Neural crest cell (in vitro differentiated cells): ENCODE measurements around the gene RAD18. TPM values are rescaled to one million over a fixed set of nuclear protein-coding genes. Genes with fewer than 3 reads are reported as not detected.

Experiments
- DNase-seq: peaks from one replicate; pipeline ENCODE4 v3.0.0; 2021; ENCODE audit warnings: low read depth, mixed read lengths, low spot score
- H3K27ac Mint-ChIP-seq: one replicate; pipeline ENCODE4 v1.8.0; 2021; ENCODE audit warnings: mild to moderate bottlenecking, mixed read lengths; ENCODE audit not compliant: unreplicated experiment
- H3K27me3 Mint-ChIP-seq: 2 replicates; pipeline ENCODE4 v1.8.0; 2021; ENCODE audit warnings: low read depth, mild to moderate bottlenecking, mixed read lengths
- H3K36me3 Mint-ChIP-seq: 2 replicates; pipeline ENCODE4 v1.8.0; 2021; ENCODE audit warnings: low read depth, mild to moderate bottlenecking, mixed read lengths
- H3K4me1 Mint-ChIP-seq: 2 replicates; pipeline ENCODE4 v1.8.0; 2021; ENCODE audit warnings: mixed read lengths
- H3K4me3 Mint-ChIP-seq: one replicate; pipeline ENCODE4 v1.8.0; 2021; ENCODE audit warnings: mild to moderate bottlenecking, mixed read lengths
- H3K9me3 Mint-ChIP-seq: 2 replicates; pipeline ENCODE4 v1.8.0; 2021; ENCODE audit warnings: mixed read lengths
- CTCF ChIP-seq: fragments of 200-600 bp; sonication (generic); conservative IDR thresholded peaks from 2 replicates; pipeline ENCODE4 v1.5.0; 2021; ENCODE audit warnings: antibody characterized with exemption, mild to moderate bottlenecking
- total RNA-seq: library from RNA; stranded (reverse); gene quantifications from 2 replicates; pipeline ENCODE4 v1.2.1, GENCODE V29; 2021

Gene RAD18
- total RNA-seq, 1 donor from 2014 or later: 36.3 TPM

DNA sequence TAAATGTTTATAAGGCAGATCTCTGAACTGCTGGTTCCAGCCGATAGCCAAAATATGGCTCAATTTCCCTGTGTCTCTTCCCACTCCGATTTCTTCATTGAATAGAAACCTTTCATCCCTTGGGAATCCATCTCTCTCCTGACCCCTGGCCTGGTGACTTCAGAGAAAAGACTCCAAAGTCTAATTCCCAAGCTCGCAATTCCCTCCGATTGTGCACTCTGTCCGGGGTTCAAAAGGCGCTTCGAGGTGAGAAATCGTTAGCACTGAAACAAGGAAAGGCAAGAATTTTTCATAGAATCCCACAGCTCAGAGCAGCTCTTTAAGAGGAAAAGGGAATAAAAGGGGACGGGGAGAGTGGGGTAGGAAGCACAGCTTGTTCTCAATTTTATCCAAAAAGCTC, 18.4 kb upstream of the RAD18 start:
- Mint-ChIP-seq H3K27me3 (peaks cover 2% of the 10 kb centered on the region), H3K36me3 (peaks cover 5% of the 10 kb centered on the region), H3K9me3 (peaks cover 6% of the 10 kb centered on the region), H3K27ac (peak overlapping the region; percentile 83), H3K4me3 (peak overlapping the region; percentile 52), H3K4me1 (peaks cover 41% of the 10 kb centered on the region)
- no peak for TF ChIP-seq CTCF
- no peak for DNase-seq

DNA sequence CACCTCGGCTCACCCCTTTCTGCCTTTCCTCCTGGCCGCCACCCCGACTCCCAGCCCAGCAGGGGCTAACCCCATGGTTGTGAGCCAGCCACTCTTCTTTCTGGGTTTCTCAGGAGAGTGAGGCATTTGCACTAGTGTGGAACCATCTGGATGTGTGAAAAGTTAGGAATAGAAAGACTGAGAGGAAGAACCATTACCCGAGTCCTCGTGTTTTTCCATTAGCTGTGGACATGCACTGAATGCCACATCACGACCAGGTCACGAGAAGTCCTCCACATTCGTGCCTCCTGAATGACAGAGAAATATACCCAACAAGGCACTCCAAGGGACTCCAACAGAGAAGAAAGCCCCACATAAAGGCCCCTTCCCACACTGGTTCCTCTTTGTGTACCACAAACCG, 18.0 kb upstream of the RAD18 start:
- peaks cover 5% of the 10 kb centered on the region for H3K36me3 Mint-ChIP-seq
- H3K9me3 Mint-ChIP-seq: peaks cover 6% of the 10 kb centered on the region
- peaks cover 41% of the 10 kb centered on the region for H3K4me1 Mint-ChIP-seq
- peak overlapping the region; percentile 83 for H3K27ac Mint-ChIP-seq
- TF ChIP-seq CTCF: no peak
- no peak overlapping the region for H3K4me3 Mint-ChIP-seq
- H3K27me3 Mint-ChIP-seq: peaks cover 2% of the 10 kb centered on the region
- no peak for DNase-seq

GRCh38 chr3:8980756-8981257, 17.5 kb upstream of the RAD18 start:
- Mint-ChIP-seq H3K36me3 (peaks cover 5% of the 10 kb centered on the region), H3K27ac (no peak overlapping the region), H3K4me1 (peaks cover 43% of the 10 kb centered on the region)

GRCh38 chr3:8979262-8979661, 16.0 kb upstream of the RAD18 start:
- DNase-seq: no peak
- peaks cover 55% of the 10 kb centered on the region for H3K4me1 Mint-ChIP-seq
- H3K36me3 Mint-ChIP-seq: peaks cover 5% of the 10 kb centered on the region
- H3K27me3 Mint-ChIP-seq: peaks cover 2% of the 10 kb centered on the region
- no peak overlapping the region for H3K4me3 Mint-ChIP-seq
- TF ChIP-seq CTCF: no peak
- H3K27ac Mint-ChIP-seq: no peak overlapping the region
- peaks cover 6% of the 10 kb centered on the region for H3K9me3 Mint-ChIP-seq

More at GRCh38 chr3:8980756-8981257, 17.5 kb upstream of the RAD18 start:
- Mint-ChIP-seq H3K9me3 (peaks cover 6% of the 10 kb centered on the region), H3K27me3 (peaks cover 2% of the 10 kb centered on the region), H3K4me3 (no peak overlapping the region)
- no peak for DNase-seq
- TF ChIP-seq CTCF: no peak

DNA sequence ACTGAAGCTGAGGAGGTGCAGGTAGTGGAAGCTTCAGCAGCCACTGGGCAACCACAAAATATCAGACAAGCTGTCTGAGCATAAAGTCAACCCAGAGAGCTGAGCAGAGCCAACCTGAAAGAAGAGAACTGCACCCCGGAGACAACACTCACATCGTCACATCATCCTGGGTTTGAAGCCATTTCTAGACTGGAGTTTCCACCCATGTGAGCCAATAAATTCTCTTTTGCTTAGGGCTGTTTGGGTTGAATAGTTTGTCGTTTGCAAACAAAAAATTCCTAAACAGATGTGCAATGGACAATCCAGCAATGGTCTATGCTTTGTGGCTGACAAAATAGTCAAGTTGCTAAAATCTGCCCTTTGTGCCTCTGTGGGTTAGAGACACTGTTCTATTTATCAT, 15.3 kb upstream of the RAD18 start:
- Mint-ChIP-seq H3K27me3 (peaks cover 2% of the 10 kb centered on the region), H3K4me1 (peaks cover 48% of the 10 kb centered on the region), H3K9me3 (peaks cover 6% of the 10 kb centered on the region), H3K36me3 (peaks cover 5% of the 10 kb centered on the region), H3K27ac (no peak overlapping the region), H3K4me3 (no peak overlapping the region)
- no peak for TF ChIP-seq CTCF
- DNase-seq: no peak
